Measurements from ENCODE around the gene TYW1B. TPM values are rescaled to one million over a fixed set of nuclear protein-coding genes. Genes with fewer than 3 reads are reported as not detected.
"Not testable (repeated sequence)": the region's sequence is repeated elsewhere in the genome, so short reads cannot be mapped to it uniquely, and the experiment has no call there.

Gene TYW1B
- total RNA-seq, 1 experiment from 2014 or later = 5.5 TPM

- no peaks in the 10 kb centered on the region for H3K79me2 ChIP-seq (ENCODE audit: insufficient read depth, low read length)
- H3K79me1 ChIP-seq (ENCODE audit: insufficient read depth, low read depth, low read length, poor library complexity, severe bottlenecking) = no peaks in the 10 kb centered on the region
- H3K14ac ChIP-seq (ENCODE audit: insufficient read depth, low read length) = no peak overlapping the region
- H3K27ac ChIP-seq (ENCODE audit: insufficient read length, low read depth, low read length) = no peak overlapping the region
- H2BK12ac ChIP-seq (ENCODE audit: insufficient read length, low read depth, low read length) = no peak overlapping the region
- no peak overlapping the region for H3K18ac ChIP-seq (ENCODE audit: insufficient read length, low read depth, low read length)
- no peaks in the 10 kb centered on the region for H3K9me3 ChIP-seq (ENCODE audit: control insufficient read depth, low read depth, low read length)
- no peak overlapping the region for H4K8ac ChIP-seq (replicated peaks; ENCODE audit: insufficient read length, low read depth, low read length)
- H4K91ac ChIP-seq (ENCODE audit: insufficient read length, low read depth, low read length) = no peak overlapping the region
- H3K4me2 ChIP-seq (ENCODE audit: insufficient read depth, insufficient read length, low read length) = no peak overlapping the region
- no peak overlapping the region for H3K4ac ChIP-seq (ENCODE audit: low read depth, low read length)
- no peak overlapping the region for H2BK15ac ChIP-seq (ENCODE audit: low read depth, low read length)
- Mint-ChIP-seq H3K4me3 (no peak overlapping the region), H3K27ac (peak overlapping the region in 1 of 3 experiments; percentile 51; a peak in 1 of 7 replicates), H3K27me3 (ENCODE audit: low read depth) (no peaks in the 10 kb centered on the region), H3K36me3 (ENCODE audit: insufficient read depth in 1 of 3, low read depth in 3 of 3) (no peaks in the 10 kb centered on the region), H3K4me1 (peaks cover 5 to 21% of the 10 kb centered on the region in 2 experiments), H3K9me3 (no peaks in the 10 kb centered on the region)
- no peak overlapping the region for H2BK120ac ChIP-seq (ENCODE audit: low read depth, low read length, poor library complexity, severe bottlenecking)
- no peak overlapping the region for H3K23ac ChIP-seq (ENCODE audit: insufficient read length, low read depth, low read length)
- H2AK5ac ChIP-seq (ENCODE audit: insufficient read length, low read length) = no peak overlapping the region
- no CpG with 5 or more reads among the region's 10 CpGs for WGBS (ENCODE audit: extremely low coverage, insufficient read length, low lambda C conversion rate)
- no peaks in the 10 kb centered on the region for H3K4me1 ChIP-seq (ENCODE audit: insufficient read depth, low read length)
- no peak overlapping the region for H4K5ac ChIP-seq (ENCODE audit: insufficient read length, low read depth, low read length)
- H3K23me2 ChIP-seq (ENCODE audit: insufficient read length, low read depth, low read length, poor library complexity, severe bottlenecking) = no peaks in the 10 kb centered on the region
- no peak overlapping the region for H2BK20ac ChIP-seq (ENCODE audit: low read depth, low read length, poor library complexity, severe bottlenecking)
- no peak overlapping the region for H3K9ac ChIP-seq (ENCODE audit: extremely low read depth, insufficient read length, low read length)
- H4K20me1 ChIP-seq (ENCODE audit: control insufficient read depth, insufficient read depth, insufficient read length) = no peaks in the 10 kb centered on the region
- H3T11ph ChIP-seq (ENCODE audit: low read length) = no peak overlapping the region
- DNase-seq = no peak
- no peak for TF ChIP-seq CTCF (conservative IDR thresholded peaks at IDR 0.05)
- H2BK5ac ChIP-seq (ENCODE audit: insufficient read length, low read length) = no peak overlapping the region
- no peak overlapping the region for H2AFZ ChIP-seq (ENCODE audit: low read length)
- no peak overlapping the region for H3K56ac ChIP-seq (ENCODE audit: insufficient read length, low read depth, low read length)
- H3K27me3 ChIP-seq (ENCODE audit: insufficient read depth, low read length) = no peaks in the 10 kb centered on the region
These were observed 289.9 kb downstream of the TYW1B start for GRCh38 chr7:72538147-72538546.

DNA sequence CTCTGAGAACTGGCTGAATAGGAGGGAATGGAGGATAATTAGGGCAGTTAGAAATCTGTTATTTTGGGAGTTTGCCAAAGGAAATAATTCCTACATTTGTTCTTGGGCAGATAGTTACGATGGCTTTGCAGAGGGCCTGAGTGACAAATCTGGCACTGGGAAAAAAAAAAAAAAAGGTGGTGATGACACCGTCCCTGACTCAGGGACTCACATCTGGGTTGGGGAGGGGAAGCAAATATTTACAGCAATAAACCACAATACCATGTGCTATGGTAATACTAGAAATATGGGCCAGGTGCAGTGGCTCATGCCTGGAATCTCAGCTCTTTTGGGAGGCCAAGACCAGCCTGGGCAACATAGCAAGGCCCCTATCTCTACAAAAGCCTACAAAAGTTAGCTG is 292.0 kb downstream of the TYW1B start:
- H3K4me2 ChIP-seq (ENCODE audit: insufficient read depth, insufficient read length, low read length); H4K20me1 ChIP-seq (ENCODE audit: control insufficient read depth, insufficient read depth, insufficient read length); H2BK12ac ChIP-seq (ENCODE audit: insufficient read length, low read depth, low read length); H2AK5ac ChIP-seq (ENCODE audit: insufficient read length, low read length); H3K27me3 Mint-ChIP-seq (ENCODE audit: low read depth); H3K79me1 ChIP-seq (ENCODE audit: insufficient read depth, low read depth, low read length, poor library complexity, severe bottlenecking); H2BK20ac ChIP-seq (ENCODE audit: low read depth, low read length, poor library complexity, severe bottlenecking); H3K27ac ChIP-seq (ENCODE audit: insufficient read length, low read depth, low read length); H2BK5ac ChIP-seq (ENCODE audit: insufficient read length, low read length); H4K91ac ChIP-seq (ENCODE audit: insufficient read length, low read depth, low read length); H3K4ac ChIP-seq (ENCODE audit: low read depth, low read length); H3K14ac ChIP-seq (ENCODE audit: insufficient read depth, low read length); H3K4me3 Mint-ChIP-seq; H3K27me3 ChIP-seq (ENCODE audit: insufficient read depth, low read length); H2BK15ac ChIP-seq (ENCODE audit: low read depth, low read length); H2BK120ac ChIP-seq (ENCODE audit: low read depth, low read length, poor library complexity, severe bottlenecking); H3K4me1 ChIP-seq (ENCODE audit: insufficient read depth, low read length); H3K23me2 ChIP-seq (ENCODE audit: insufficient read length, low read depth, low read length, poor library complexity, severe bottlenecking); H3T11ph ChIP-seq (ENCODE audit: low read length); H3K9me3 ChIP-seq (ENCODE audit: control insufficient read depth, low read depth, low read length); H3K23ac ChIP-seq (ENCODE audit: insufficient read length, low read depth, low read length); DNase-seq; H3K9ac ChIP-seq (ENCODE audit: extremely low read depth, insufficient read length, low read length); H2AFZ ChIP-seq (ENCODE audit: low read length); H4K8ac ChIP-seq (replicated peaks; ENCODE audit: insufficient read length, low read depth, low read length); H4K5ac ChIP-seq (ENCODE audit: insufficient read length, low read depth, low read length); H3K79me2 ChIP-seq (ENCODE audit: insufficient read depth, low read length); H3K27ac Mint-ChIP-seq; H3K36me3 Mint-ChIP-seq (ENCODE audit: insufficient read depth in 1 of 3, low read depth in 3 of 3); H3K9me3 Mint-ChIP-seq; H3K56ac ChIP-seq (ENCODE audit: insufficient read length, low read depth, low read length); H3K18ac ChIP-seq (ENCODE audit: insufficient read length, low read depth, low read length): not testable (repeated sequence)
- no CpG with 5 or more reads among the region's 2 CpGs for WGBS (ENCODE audit: extremely low coverage, insufficient read length, low lambda C conversion rate)
- H3K4me1 Mint-ChIP-seq = peaks cover 5 to 13% of the 10 kb centered on the region in 2 experiments

All from H9 (cell line).